Skeletal muscle tissue (tissue), 4 donors: ENCODE data around the gene LIN7A. TPM values are rescaled to one million over a fixed set of nuclear protein-coding genes. Genes with fewer than 3 reads are reported as not detected.

Experiments
- H3K27ac ChIP-seq: one replicate; pipeline ENCODE4 v1.7.0; 2013; ENCODE audit warnings: mild to moderate bottlenecking, low read depth, low read length, inconsistent platforms
- H3K27me3 ChIP-seq, 3 donors: one replicate each; pipeline ENCODE4 v1.7.0; 2013; ENCODE audit warnings: low read length in 3 of 3; ENCODE audit not compliant: control insufficient read depth in 3 of 3, insufficient read depth in 3 of 3
- H3K36me3 ChIP-seq, 3 donors: one replicate each; pipeline ENCODE4 v1.7.0; 2013; ENCODE audit warnings: low read length in 3 of 3; ENCODE audit not compliant: control insufficient read depth in 3 of 3, insufficient read depth in 3 of 3
- H3K4me1 ChIP-seq, 3 donors: one replicate each; pipeline ENCODE4 v1.7.0; 2013; ENCODE audit warnings: low read length in 3 of 3, mild to moderate bottlenecking in 3 of 3; ENCODE audit not compliant: control insufficient read depth in 3 of 3, insufficient read depth in 3 of 3
- H3K4me3 ChIP-seq, 3 donors: one replicate each; pipeline ENCODE4 v1.7.0; 2013; ENCODE audit warnings: low read length in 3 of 3
- H3K9ac ChIP-seq, 3 donors: one replicate each; pipeline ENCODE4 v1.7.0; 2013; ENCODE audit warnings: low read length in 3 of 3, mild to moderate bottlenecking in 3 of 3, moderate library complexity in 2 of 3, low read depth in 1 of 3
- H3K9me3 ChIP-seq, 3 donors: one replicate each; pipeline ENCODE4 v1.7.0; 2013; ENCODE audit warnings: low read length in 3 of 3; ENCODE audit not compliant: control insufficient read depth in 3 of 3
- total RNA-seq: library from RNA; depleted of rRNA; stranded (reverse); fragments of >200 nt; gene quantifications from one replicate; pipeline ENCODE4 v1.2.3, GENCODE V29; 2014
- donor health status: Osteomylitis.

The LIN7A gene
- total RNA-seq, 1 donor from 2014 or later = 1.6 TPM

- H3K4me1 ChIP-seq = no peaks in the 10 kb centered on the region
- no peak overlapping the region for H3K27ac ChIP-seq
- H3K36me3 ChIP-seq = no peaks in the 10 kb centered on the region
Measured at GRCh38 chr12:80925237-80925636, 12.5 kb downstream of the LIN7A start.

GRCh38 chr12:80924437-80924836 is 13.3 kb downstream of the LIN7A start:
- H3K27ac ChIP-seq = no peak overlapping the region
- no peak overlapping the region for H3K9ac ChIP-seq
- H3K4me3 ChIP-seq = no peak overlapping the region
- no peaks in the 10 kb centered on the region for H3K27me3 ChIP-seq
- H3K4me1 ChIP-seq = no peaks in the 10 kb centered on the region
- H3K9me3 ChIP-seq = no peaks in the 10 kb centered on the region
- H3K36me3 ChIP-seq = no peaks in the 10 kb centered on the region

More at GRCh38 chr12:80925237-80925636, 12.5 kb downstream of the LIN7A start:
- no peak overlapping the region for H3K4me3 ChIP-seq
- H3K27me3 ChIP-seq = no peaks in the 10 kb centered on the region
- no peak overlapping the region for H3K9ac ChIP-seq
- no peaks in the 10 kb centered on the region for H3K9me3 ChIP-seq

GRCh38 chr12:80920006-80920405 is 17.7 kb downstream of the LIN7A start:
- no peak overlapping the region for H3K4me3 ChIP-seq
- H3K36me3 ChIP-seq = no peaks in the 10 kb centered on the region
- H3K27ac ChIP-seq = no peak overlapping the region
- H3K9ac ChIP-seq = no peak overlapping the region
- H3K9me3 ChIP-seq = no peaks in the 10 kb centered on the region
- H3K27me3 ChIP-seq = no peaks in the 10 kb centered on the region
- H3K4me1 ChIP-seq = no peaks in the 10 kb centered on the region

GRCh38 chr12:80917651-80918050 is 20.1 kb downstream of the LIN7A start:
- Histone ChIP-seq H3K36me3 (no peaks in the 10 kb centered on the region), H3K9ac (no peak overlapping the region), H3K4me1 (no peaks in the 10 kb centered on the region), H3K27ac (no peak overlapping the region), H3K9me3 (no peaks in the 10 kb centered on the region), H3K27me3 (no peaks in the 10 kb centered on the region), H3K4me3 (no peak overlapping the region)

- no peak overlapping the region for H3K4me3 ChIP-seq
- no peak overlapping the region for H3K27ac ChIP-seq
- no peaks in the 10 kb centered on the region for H3K4me1 ChIP-seq
- no peaks in the 10 kb centered on the region for H3K9me3 ChIP-seq
- no peak overlapping the region for H3K9ac ChIP-seq
- H3K27me3 ChIP-seq = no peaks in the 10 kb centered on the region
- H3K36me3 ChIP-seq = no peaks in the 10 kb centered on the region
Measured at GRCh38 chr12:80912901-80913770, 24.6 kb downstream of the LIN7A start.

GRCh38 chr12:80909370-80909769 is 28.4 kb downstream of the LIN7A start:
- H3K4me1 ChIP-seq = no peaks in the 10 kb centered on the region
- H3K36me3 ChIP-seq = no peaks in the 10 kb centered on the region
- no peak overlapping the region for H3K9ac ChIP-seq
- no peak overlapping the region for H3K27ac ChIP-seq
- H3K9me3 ChIP-seq = no peaks in the 10 kb centered on the region
- no peaks in the 10 kb centered on the region for H3K27me3 ChIP-seq
- H3K4me3 ChIP-seq = no peak overlapping the region

GRCh38 chr12:80902711-80903110 is 35.0 kb downstream of the LIN7A start:
- no peaks in the 10 kb centered on the region for H3K27me3 ChIP-seq
- H3K9me3 ChIP-seq = no peaks in the 10 kb centered on the region
- no peak overlapping the region for H3K4me3 ChIP-seq

GRCh38 chr12:80901661-80902060 is 36.1 kb downstream of the LIN7A start:
- Histone ChIP-seq H3K27me3 (no peaks in the 10 kb centered on the region), H3K4me1 (no peaks in the 10 kb centered on the region), H3K9ac (no peak overlapping the region), H3K36me3 (no peaks in the 10 kb centered on the region), H3K4me3 (no peak overlapping the region), H3K9me3 (no peaks in the 10 kb centered on the region), H3K27ac (no peak overlapping the region)

More at GRCh38 chr12:80902711-80903110, 35.0 kb downstream of the LIN7A start:
- Histone ChIP-seq H3K9ac (no peak overlapping the region), H3K27ac (no peak overlapping the region), H3K4me1 (no peaks in the 10 kb centered on the region), H3K36me3 (no peaks in the 10 kb centered on the region)

- H3K27ac ChIP-seq = no peak overlapping the region
- no peak overlapping the region for H3K9ac ChIP-seq
Measured at GRCh38 chr12:80895240-80895639, 42.5 kb downstream of the LIN7A start.

GRCh38 chr12:80894179-80894578 is 43.6 kb downstream of the LIN7A start:
- Histone ChIP-seq H3K27me3 (no peaks in the 10 kb centered on the region), H3K27ac (no peak overlapping the region), H3K9ac (no peak overlapping the region), H3K4me1 (no peaks in the 10 kb centered on the region), H3K4me3 (no peak overlapping the region), H3K9me3 (no peaks in the 10 kb centered on the region), H3K36me3 (no peaks in the 10 kb centered on the region)

More at GRCh38 chr12:80895240-80895639, 42.5 kb downstream of the LIN7A start:
- no peak overlapping the region for H3K4me3 ChIP-seq
- H3K36me3 ChIP-seq = no peaks in the 10 kb centered on the region
- H3K27me3 ChIP-seq = no peaks in the 10 kb centered on the region
- H3K9me3 ChIP-seq = no peaks in the 10 kb centered on the region
- H3K4me1 ChIP-seq = no peaks in the 10 kb centered on the region
